ENCODE data around the gene SLC22A9. TPM values are rescaled to one million over a fixed set of nuclear protein-coding genes. Genes with fewer than 3 reads are reported as not detected.
"Not testable (repeated sequence)": the region's sequence is repeated elsewhere in the genome, so short reads cannot be mapped to it uniquely, and the experiment has no call there.

The SLC22A9 gene
- total RNA-seq (not detected), polyA plus RNA-seq (ENCODE audit: insufficient read depth in 1 of 8, insufficient read length in 8 of 8, low replicate concordance in 1 of 8) (under 1 TPM in 3 of 8 donors, not detected in 5; 0.09 to 0.30 (median 0.27) TPM)
- long read RNA-seq, donor 1: 0 reads
- long read RNA-seq, donor 2: 0 reads
- long read RNA-seq, donor 3: 0 reads
- long read RNA-seq, donor 4: 0 reads
- long read RNA-seq, donor 5: 0 reads
- long read RNA-seq, donor 6: 0 reads
- long read RNA-seq, donor 7: 0 reads
- long read RNA-seq, donor 8: 0 reads
- long read RNA-seq, donor 9: 0 reads
- long read RNA-seq, donor 10: 0 reads
- long read RNA-seq, donor 11: 0 reads

- DNase-seq: no peak
- no peaks in the 10 kb centered on the region for H3K27me3 ChIP-seq (ENCODE audit: control insufficient read depth, insufficient read depth, low read length)
- H3K9me3 ChIP-seq (replicated peaks; ENCODE audit: control insufficient read depth, low read depth, low read length): no peaks in the 10 kb centered on the region
- H3K4me1 ChIP-seq (ENCODE audit: control insufficient read depth, insufficient read depth, low read length): no peaks in the 10 kb centered on the region
- no peaks in the 10 kb centered on the region for H3K36me3 ChIP-seq (ENCODE audit: control insufficient read depth, insufficient read depth, low read length)
- no peak within 1 kb of the TSS for H3K27ac ChIP-seq (ENCODE audit: low read length)
- no peak within 1 kb of the TSS for H3K4me3 ChIP-seq (ENCODE audit: low read length)
- 73% methylated on average over 5 of the region's 10 CpGs for WGBS (ENCODE audit: insufficient coverage)
Observed at GRCh38 chr11:63369165-63369970, at the start of gene SLC22A9. SLC22A9 (plus strand) TSS chr11:63369785; CDS start chr11:63370057, 272 bp downstream.

- no peak for DNase-seq
- Histone ChIP-seq H3K27ac (ENCODE audit: low read length) (no peak overlapping the region), H3K36me3 (ENCODE audit: control insufficient read depth, insufficient read depth, low read length) (no peaks in the 10 kb centered on the region), H3K4me3 (ENCODE audit: low read length) (no peak overlapping the region), H3K4me1 (ENCODE audit: control insufficient read depth, insufficient read depth, low read length) (no peaks in the 10 kb centered on the region), H3K9me3 (replicated peaks; ENCODE audit: control insufficient read depth, low read depth, low read length) (no peaks in the 10 kb centered on the region), H3K27me3 (ENCODE audit: control insufficient read depth, insufficient read depth, low read length) (no peaks in the 10 kb centered on the region)
Observed at GRCh38 chr11:63321723-63322122, 47.9 kb upstream of the SLC22A9 start.

GRCh38 chr11:63335089-63335488 lies 34.5 kb upstream of the SLC22A9 start:
- not testable (repeated sequence) for H3K9me3 ChIP-seq (replicated peaks; ENCODE audit: control insufficient read depth, low read depth, low read length); DNase-seq; H3K27ac ChIP-seq (ENCODE audit: low read length); H3K4me1 ChIP-seq (ENCODE audit: control insufficient read depth, insufficient read depth, low read length); H3K27me3 ChIP-seq (ENCODE audit: control insufficient read depth, insufficient read depth, low read length); H3K36me3 ChIP-seq (ENCODE audit: control insufficient read depth, insufficient read depth, low read length); H3K4me3 ChIP-seq (ENCODE audit: low read length)
- WGBS (ENCODE audit: insufficient coverage): 83% methylated on average over 1 of the region's 3 CpGs

GRCh38 chr11:63337070-63337469 lies 32.5 kb upstream of the SLC22A9 start:
- no peaks in the 10 kb centered on the region for H3K9me3 ChIP-seq (replicated peaks; ENCODE audit: control insufficient read depth, low read depth, low read length)
- H3K4me3 ChIP-seq (ENCODE audit: low read length): no peak overlapping the region
- H3K27ac ChIP-seq (ENCODE audit: low read length): no peak overlapping the region
- no peaks in the 10 kb centered on the region for H3K36me3 ChIP-seq (ENCODE audit: control insufficient read depth, insufficient read depth, low read length)
- WGBS (ENCODE audit: insufficient coverage): 24% methylated on average over 3 of the region's 3 CpGs
- no peaks in the 10 kb centered on the region for H3K27me3 ChIP-seq (ENCODE audit: control insufficient read depth, insufficient read depth, low read length)
- DNase-seq: no peak
- no peaks in the 10 kb centered on the region for H3K4me1 ChIP-seq (ENCODE audit: control insufficient read depth, insufficient read depth, low read length)

GRCh38 chr11:63343130-63343529 lies 26.5 kb upstream of the SLC22A9 start:
- Histone ChIP-seq H3K27me3 (ENCODE audit: control insufficient read depth, insufficient read depth, low read length) (no peaks in the 10 kb centered on the region), H3K4me1 (ENCODE audit: control insufficient read depth, insufficient read depth, low read length) (no peaks in the 10 kb centered on the region), H3K9me3 (replicated peaks; ENCODE audit: control insufficient read depth, low read depth, low read length) (no peaks in the 10 kb centered on the region), H3K27ac (ENCODE audit: low read length) (no peak overlapping the region), H3K4me3 (ENCODE audit: low read length) (no peak overlapping the region), H3K36me3 (ENCODE audit: control insufficient read depth, insufficient read depth, low read length) (no peaks in the 10 kb centered on the region)
- no peak for DNase-seq
- no CpG with 5 or more reads among the region's 1 CpG for WGBS (ENCODE audit: insufficient coverage)

GRCh38 chr11:63352144-63352543 lies 17.4 kb upstream of the SLC22A9 start:
- Histone ChIP-seq H3K4me1 (ENCODE audit: control insufficient read depth, insufficient read depth, low read length) (no peaks in the 10 kb centered on the region), H3K9me3 (replicated peaks; ENCODE audit: control insufficient read depth, low read depth, low read length) (no peaks in the 10 kb centered on the region), H3K27ac (ENCODE audit: low read length) (no peak overlapping the region), H3K4me3 (ENCODE audit: low read length) (no peak overlapping the region), H3K36me3 (ENCODE audit: control insufficient read depth, insufficient read depth, low read length) (no peaks in the 10 kb centered on the region), H3K27me3 (ENCODE audit: control insufficient read depth, insufficient read depth, low read length) (no peaks in the 10 kb centered on the region)
- WGBS (ENCODE audit: insufficient coverage): 100% methylated on average over 1 of the region's 4 CpGs
- no peak for DNase-seq

GRCh38 chr11:63362196-63362793 lies 7.3 kb upstream of the SLC22A9 start:
- no peaks in the 10 kb centered on the region for H3K36me3 ChIP-seq (ENCODE audit: control insufficient read depth, insufficient read depth, low read length)
- H3K9me3 ChIP-seq (replicated peaks; ENCODE audit: control insufficient read depth, low read depth, low read length): peaks cover 9% of the 10 kb centered on the region
- no peak for DNase-seq
- no peaks in the 10 kb centered on the region for H3K27me3 ChIP-seq (ENCODE audit: control insufficient read depth, insufficient read depth, low read length)
- H3K4me3 ChIP-seq (ENCODE audit: low read length): no peak overlapping the region
- no peak overlapping the region for H3K27ac ChIP-seq (ENCODE audit: low read length)
- 80% methylated on average over 1 of the region's 1 CpG for WGBS (ENCODE audit: insufficient coverage)
- no peaks in the 10 kb centered on the region for H3K4me1 ChIP-seq (ENCODE audit: control insufficient read depth, insufficient read depth, low read length)

GRCh38 chr11:63369971-63370588 lies 495 bp downstream of the SLC22A9 start:
- H3K4me3 ChIP-seq (ENCODE audit: low read length): no peak overlapping the region
- no peak overlapping the region for H3K27ac ChIP-seq (ENCODE audit: low read length)
- no peaks in the 10 kb centered on the region for H3K27me3 ChIP-seq (ENCODE audit: control insufficient read depth, insufficient read depth, low read length)
- no peak for DNase-seq
- 78% methylated on average over 2 of the region's 7 CpGs for WGBS (ENCODE audit: insufficient coverage)
- no peaks in the 10 kb centered on the region for H3K4me1 ChIP-seq (ENCODE audit: control insufficient read depth, insufficient read depth, low read length)
- H3K36me3 ChIP-seq (ENCODE audit: control insufficient read depth, insufficient read depth, low read length): no peaks in the 10 kb centered on the region
- H3K9me3 ChIP-seq (replicated peaks; ENCODE audit: control insufficient read depth, low read depth, low read length): no peaks in the 10 kb centered on the region

- no peak for DNase-seq
- Histone ChIP-seq H3K27ac (ENCODE audit: low read length) (no peak overlapping the region), H3K9me3 (replicated peaks; ENCODE audit: control insufficient read depth, low read depth, low read length) (no peaks in the 10 kb centered on the region), H3K4me3 (ENCODE audit: low read length) (no peak overlapping the region), H3K4me1 (ENCODE audit: control insufficient read depth, insufficient read depth, low read length) (no peaks in the 10 kb centered on the region), H3K27me3 (ENCODE audit: control insufficient read depth, insufficient read depth, low read length) (no peaks in the 10 kb centered on the region), H3K36me3 (ENCODE audit: control insufficient read depth, insufficient read depth, low read length) (no peaks in the 10 kb centered on the region)
- 20% methylated on average over 1 of the region's 2 CpGs for WGBS (ENCODE audit: insufficient coverage)
Observed at GRCh38 chr11:63371396-63371795, 1.8 kb downstream of the SLC22A9 start.

GRCh38 chr11:63375434-63375833 lies 5.8 kb downstream of the SLC22A9 start:
- Histone ChIP-seq H3K9me3 (replicated peaks; ENCODE audit: control insufficient read depth, low read depth, low read length) (no peaks in the 10 kb centered on the region), H3K27me3 (ENCODE audit: control insufficient read depth, insufficient read depth, low read length) (no peaks in the 10 kb centered on the region), H3K4me1 (ENCODE audit: control insufficient read depth, insufficient read depth, low read length) (no peaks in the 10 kb centered on the region), H3K36me3 (ENCODE audit: control insufficient read depth, insufficient read depth, low read length) (no peaks in the 10 kb centered on the region), H3K27ac (ENCODE audit: low read length) (no peak overlapping the region), H3K4me3 (ENCODE audit: low read length) (no peak overlapping the region)
- peak; percentile 12 for DNase-seq
- WGBS (ENCODE audit: insufficient coverage): 50% methylated on average over 1 of the region's 2 CpGs

Data from muscle of leg (tissue), 16 donors.